ENCODE data around the gene EIF4G1.

Gene EIF4G1

GRCh38 chr3:184291044-184291737, 23.2 kb upstream of the EIF4G1 start:
- TF ChIP-seq NFIC (IDR thresholded peaks at IDR 0.05) (no peak), RAD21 (IDR thresholded peaks at IDR 0.05; ENCODE audit: low read depth) (no peak), TEAD4 (IDR thresholded peaks at IDR 0.05) (no peak), YY1 (IDR thresholded peaks at IDR 0.05; ENCODE audit: low read depth) (no peak), EP300 (IDR thresholded peaks at IDR 0.05; ENCODE audit: borderline replicate concordance) (no peak), MAX (IDR thresholded peaks at IDR 0.05) (no peak), USF1 (IDR thresholded peaks at IDR 0.05) (no peak), CEBPB (IDR thresholded peaks at IDR 0.05) (no peak), CREB1 (IDR thresholded peaks at IDR 0.05; ENCODE audit: low read depth) (no peak), EGR1 (IDR thresholded peaks at IDR 0.05) (no peak), TCF12 (IDR thresholded peaks at IDR 0.05; ENCODE audit: low read depth) (no peak), REST (IDR thresholded peaks at IDR 0.05; ENCODE audit: low read depth) (no peak), TAF1 (IDR thresholded peaks at IDR 0.05; ENCODE audit: low read depth) (no peak), FOXM1 (IDR thresholded peaks at IDR 0.05; ENCODE audit: borderline replicate concordance, low read depth) (no peak)

GRCh38 chr3:184291738-184292445, 22.5 kb upstream of the EIF4G1 start:
- TF ChIP-seq TEAD4 (IDR thresholded peaks at IDR 0.05) (no peak), EP300 (IDR thresholded peaks at IDR 0.05; ENCODE audit: borderline replicate concordance) (no peak), NFIC (IDR thresholded peaks at IDR 0.05) (no peak), CREB1 (IDR thresholded peaks at IDR 0.05; ENCODE audit: low read depth) (no peak), ZBTB7A (IDR thresholded peaks at IDR 0.05; ENCODE audit: low read depth) (no peak), EGR1 (IDR thresholded peaks at IDR 0.05) (no peak), CEBPB (IDR thresholded peaks at IDR 0.05) (no peak), TCF12 (IDR thresholded peaks at IDR 0.05; ENCODE audit: low read depth) (no peak)

GRCh38 chr3:184295771-184296170, 18.6 kb upstream of the EIF4G1 start:
- no peak for TF ChIP-seq USF1 (IDR thresholded peaks at IDR 0.05)
- no peak for TF ChIP-seq RAD21 (IDR thresholded peaks at IDR 0.05; ENCODE audit: low read depth)
- no peak for TF ChIP-seq TEAD4 (IDR thresholded peaks at IDR 0.05)
- no peak for TF ChIP-seq TAF1 (IDR thresholded peaks at IDR 0.05; ENCODE audit: low read depth)
- TF ChIP-seq EP300 (IDR thresholded peaks at IDR 0.05; ENCODE audit: borderline replicate concordance) = no peak
- TF ChIP-seq TCF12 (IDR thresholded peaks at IDR 0.05; ENCODE audit: low read depth) = no peak
- TF ChIP-seq MAX (IDR thresholded peaks at IDR 0.05) = no peak
- TF ChIP-seq YY1 (IDR thresholded peaks at IDR 0.05; ENCODE audit: low read depth) = no peak
- TF ChIP-seq EGR1 (IDR thresholded peaks at IDR 0.05) = no peak
- no peak for TF ChIP-seq NFIC (IDR thresholded peaks at IDR 0.05)
- TF ChIP-seq CREB1 (IDR thresholded peaks at IDR 0.05; ENCODE audit: low read depth) = no peak
- TF ChIP-seq REST (IDR thresholded peaks at IDR 0.05; ENCODE audit: low read depth) = no peak
- TF ChIP-seq FOXM1 (IDR thresholded peaks at IDR 0.05; ENCODE audit: borderline replicate concordance, low read depth) = no peak
- no peak for TF ChIP-seq ZBTB7A (IDR thresholded peaks at IDR 0.05; ENCODE audit: low read depth)

- TF ChIP-seq MAX (IDR thresholded peaks at IDR 0.05) (no peak), CEBPB (IDR thresholded peaks at IDR 0.05) (no peak), FOXM1 (IDR thresholded peaks at IDR 0.05; ENCODE audit: borderline replicate concordance, low read depth) (no peak), YY1 (IDR thresholded peaks at IDR 0.05; ENCODE audit: low read depth) (no peak), ZBTB7A (IDR thresholded peaks at IDR 0.05; ENCODE audit: low read depth) (no peak), TCF12 (IDR thresholded peaks at IDR 0.05; ENCODE audit: low read depth) (no peak), CREB1 (IDR thresholded peaks at IDR 0.05; ENCODE audit: low read depth) (no peak), REST (IDR thresholded peaks at IDR 0.05; ENCODE audit: low read depth) (no peak), EGR1 (IDR thresholded peaks at IDR 0.05) (no peak), NFIC (IDR thresholded peaks at IDR 0.05) (no peak), TEAD4 (IDR thresholded peaks at IDR 0.05) (no peak), RAD21 (IDR thresholded peaks at IDR 0.05; ENCODE audit: low read depth) (no peak), TAF1 (IDR thresholded peaks at IDR 0.05; ENCODE audit: low read depth) (no peak), USF1 (IDR thresholded peaks at IDR 0.05) (no peak), EP300 (IDR thresholded peaks at IDR 0.05; ENCODE audit: borderline replicate concordance) (no peak)
Observed at GRCh38 chr3:184296616-184297015, 17.8 kb upstream of the EIF4G1 start.
